Lung (tissue), 12 donors: ENCODE results near the gene TERF2IP. TPM values are rescaled to one million over a fixed set of nuclear protein-coding genes. Genes with fewer than 3 reads are reported as not detected.
A peak's percentile ranks its signal among the peaks of the same experiment; 100 is the strongest.

Experiments used
- ATAC-seq: fragments of 200-7000 bp; cut with Tn5 transposase; one replicate; pipeline ENCODE4 v1.9.1; 2020; ENCODE audit warnings: moderate number of reproducible peaks; ENCODE audit not compliant: insufficient read depth, low FRiP score
- DNase-seq, 3 donors: peaks; one replicate each; pipeline ENCODE4 v3.0.0-alpha.2; 2013 to 2017
- H3K27ac ChIP-seq, 2 donors: one replicate each; pipeline ENCODE4 v1.5.1; 2013; ENCODE audit warnings: mild to moderate bottlenecking in 2 of 2, moderate library complexity in 2 of 2, control low read depth in 1 of 2, inconsistent platforms in 1 of 2, low read depth in 1 of 2, low read length in 1 of 2
- H3K27me3 ChIP-seq, 3 donors: one replicate each; pipeline ENCODE4 v1.5.1; 2013; ENCODE audit warnings: low read length in 2 of 3; ENCODE audit not compliant: control insufficient read depth in 3 of 3, insufficient read depth in 3 of 3
- H3K36me3 ChIP-seq, 4 donors: one replicate each; pipeline ENCODE4 v1.5.1; 2013; ENCODE audit warnings: low read length in 4 of 4, mild to moderate bottlenecking in 1 of 4, moderate library complexity in 1 of 4; ENCODE audit not compliant: control insufficient read depth in 4 of 4, insufficient read depth in 4 of 4
- H3K4me1 ChIP-seq, 5 donors: one replicate each; pipeline ENCODE4 v1.5.1; 2013; ENCODE audit warnings: low read length in 5 of 5, mild to moderate bottlenecking in 2 of 5, moderate library complexity in 1 of 5; ENCODE audit not compliant: control insufficient read depth in 5 of 5, insufficient read depth in 5 of 5
- H3K4me3 ChIP-seq: one replicate; pipeline ENCODE4 v1.5.1; 2013; ENCODE audit warnings: mild to moderate bottlenecking, control low read depth, moderate library complexity
- H3K9ac ChIP-seq, 2 donors: one replicate each; pipeline ENCODE4 v1.5.1; 2013; ENCODE audit warnings: low read length in 2 of 2, control low read depth in 1 of 2; ENCODE audit not compliant: insufficient read depth in 1 of 2
- H3K9me3 ChIP-seq, 4 donors: one replicate each; pipeline ENCODE4 v1.5.1; 2013; ENCODE audit warnings: low read length in 3 of 4, mild to moderate bottlenecking in 1 of 4, moderate library complexity in 1 of 4; ENCODE audit not compliant: control insufficient read depth in 4 of 4, insufficient read depth in 3 of 4
- CTCF ChIP-seq: IDR thresholded peaks from 2 replicates; pipeline ENCODE4 v1.5.1; 2012; ENCODE audit warnings: mild to moderate bottlenecking; ENCODE audit errors: control extremely low read depth, extremely low read depth
- WGBS, 2 donors: extraction: QIAGEN DNeasy Blood & Tissue Kit; methylation state at CpG; one replicate each; pipeline ENCODE4 v1.1.7; 2013; 5-methylcytosine and 5-hydroxymethylcytosine counted together
- polyA plus RNA-seq, 2 donors: library from polyadenylated mRNA; stranded (reverse); fragments of 200-250 nt; gene quantifications; one replicate each; pipeline ENCODE4 v1.2.1, GENCODE V29; 2013
- total RNA-seq, 2 donors: library from RNA; depleted of rRNA in 1 of 2; stranded (reverse); fragments of >200 nt in 1 of 2; gene quantifications; one replicate each; pipeline ENCODE4 v1.2.1, GENCODE V29; 2014 to 2021
- donor health status: control.
- donor health status: control.
- donor health status: Bipolar disorder and iron deficiency.
- donor health status: healthy.
- donor health status: DM: yes; HTN: yes; CAD: no.

The TERF2IP gene
- total and polyA plus RNA-seq, 4 donors, result 47.7 to 73.8 (median 51.6) TPM

DNA sequence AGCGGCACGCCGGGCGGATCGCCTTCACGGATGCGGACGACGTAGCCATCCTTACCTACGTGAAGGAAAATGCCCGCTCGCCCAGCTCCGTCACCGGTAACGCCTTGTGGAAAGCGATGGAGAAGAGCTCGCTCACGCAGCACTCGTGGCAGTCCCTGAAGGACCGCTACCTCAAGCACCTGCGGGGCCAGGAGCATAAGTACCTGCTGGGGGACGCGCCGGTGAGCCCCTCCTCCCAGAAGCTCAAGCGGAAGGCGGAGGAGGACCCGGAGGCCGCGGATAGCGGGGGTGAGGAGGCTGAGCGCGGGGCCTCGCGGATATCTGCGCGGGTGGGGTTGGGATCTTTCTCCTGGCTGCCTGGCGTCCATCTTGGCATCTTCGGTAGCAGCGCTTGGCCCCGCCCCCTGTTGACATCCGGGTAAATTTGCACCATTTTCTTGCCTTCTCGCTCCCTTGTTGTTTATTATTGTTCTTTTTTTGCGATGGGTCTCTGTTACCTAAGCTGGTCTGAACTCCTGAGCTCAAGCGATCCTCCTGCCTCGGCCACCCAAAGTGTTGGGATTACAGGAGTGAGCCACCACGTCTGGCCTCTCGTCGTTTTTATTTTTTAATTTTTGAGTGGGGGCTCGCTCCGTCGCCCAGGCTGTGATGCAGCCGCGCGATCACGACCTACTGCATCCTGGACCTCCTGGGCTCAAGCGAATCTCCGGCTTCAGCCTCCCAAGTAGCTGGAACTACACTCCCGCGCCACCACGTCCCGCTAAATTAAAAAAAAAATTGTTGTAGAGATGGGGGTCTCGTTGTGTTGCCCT is 898 bp downstream of the TERF2IP start:
- ATAC-seq (peak; percentile 69), DNase-seq (peak; percentile 86 to 91 (median 90))
- 0% methylated on average over 61 to 62 of the region's 62 CpGs for WGBS, 2 donors
- H3K27ac ChIP-seq, result peak overlapping the region; percentile 83 to 99
- no peaks in the 10 kb centered on the region for H3K27me3 ChIP-seq
- TF ChIP-seq CTCF, result no peak
- peaks cover 0 to 21% (median 13%) of the 10 kb centered on the region in 5 donors for H3K4me1 ChIP-seq
- peak overlapping the region; percentile 96 for H3K4me3 ChIP-seq
- H3K36me3 ChIP-seq, result peaks cover 0 to 15% (median 9%) of the 10 kb centered on the region in 4 donors
- peak overlapping the region; percentile 97 for H3K9ac ChIP-seq
- peaks cover 0 to 1% (median 0%) of the 10 kb centered on the region in 4 donors for H3K9me3 ChIP-seq

DNA sequence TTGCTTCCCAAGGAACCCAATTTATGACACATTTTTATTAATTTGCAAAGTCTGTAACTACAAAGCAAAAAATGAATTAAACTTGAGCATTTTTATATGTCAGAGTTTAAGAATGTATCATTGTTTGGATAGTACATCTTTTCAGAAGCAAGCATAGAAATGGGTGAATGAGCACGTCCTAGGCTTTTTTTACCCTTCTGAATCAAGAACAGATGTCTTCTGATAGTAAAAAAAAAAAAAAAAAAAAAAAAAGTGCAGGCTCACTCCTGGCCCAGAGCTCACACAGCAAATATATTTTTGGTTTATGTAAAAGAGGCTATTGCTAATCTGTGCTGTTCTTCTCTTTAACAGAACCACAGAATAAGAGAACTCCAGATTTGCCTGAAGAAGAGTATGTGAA is 6.3 kb downstream of the TERF2IP start:
- Histone ChIP-seq H3K4me1 (peaks cover 0 to 16% (median 9%) of the 10 kb centered on the region in 5 donors), H3K36me3 (peaks cover 20 to 37% (median 25%) of the 10 kb centered on the region in 4 donors), H3K4me3 (no peak overlapping the region), H3K27me3 (no peaks in the 10 kb centered on the region), H3K9me3 (no peaks in the 10 kb centered on the region), H3K9ac (no peak overlapping the region), H3K27ac (no peak overlapping the region)
- no peak for ATAC-seq
- no peak for DNase-seq
- 81 to 84% methylated on average over 1 of the region's 1 CpG for WGBS, 2 donors
- TF ChIP-seq CTCF, result no peak

DNA sequence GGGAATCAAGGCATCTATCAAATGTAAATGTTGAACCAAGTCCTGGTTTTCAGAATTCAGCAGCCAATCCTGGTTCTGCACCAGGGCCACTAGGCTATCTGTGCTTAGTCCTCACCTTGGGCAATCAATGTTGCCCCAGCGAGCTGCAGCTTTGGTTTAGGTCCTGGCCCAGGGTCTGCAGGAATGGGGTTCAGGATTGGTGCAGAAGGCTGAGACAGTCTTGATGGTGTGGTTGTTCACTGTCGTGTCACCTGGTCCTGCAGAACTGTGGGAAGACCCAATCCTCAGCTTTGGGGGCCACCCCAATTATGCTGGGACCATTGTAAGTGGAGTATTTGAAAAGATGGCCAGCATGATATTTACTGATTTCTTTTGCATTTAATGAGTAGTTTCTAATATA is 10.6 kb downstream of the TERF2IP start:
- Histone ChIP-seq H3K4me3 (no peak overlapping the region), H3K27me3 (no peaks in the 10 kb centered on the region), H3K4me1 (peaks cover 0 to 11% (median 0%) of the 10 kb centered on the region in 5 donors), H3K9me3 (no peaks in the 10 kb centered on the region), H3K36me3 (peaks cover 27 to 37% (median 33%) of the 10 kb centered on the region in 4 donors), H3K9ac (no peak overlapping the region), H3K27ac (no peak overlapping the region)
- WGBS, 2 donors, result 94 to 99% methylated on average over 2 of the region's 2 CpGs
- no peak for TF ChIP-seq CTCF
- ATAC-seq (no peak), DNase-seq (no peak)
